Muscle layer of colon (tissue), 2 donors: ENCODE measurements around the gene WDR81.
"Not testable (repeated sequence)": the region's sequence is repeated elsewhere in the genome, so short reads cannot be mapped to it uniquely, and the experiment has no call there.

Experiments used
- H3K27ac ChIP-seq: one replicate; pipeline ENCODE4 v1.7.0; 2013; ENCODE audit warnings: low read depth, mild to moderate bottlenecking, low read length, moderate library complexity
- H3K27me3 ChIP-seq, 2 donors: one replicate each; pipeline ENCODE4 v1.7.0; 2013; ENCODE audit warnings: low read length in 2 of 2, mild to moderate bottlenecking in 2 of 2; ENCODE audit not compliant: insufficient read depth in 2 of 2, control insufficient read depth in 1 of 2
- H3K36me3 ChIP-seq: one replicate; pipeline ENCODE4 v1.7.0; 2013; ENCODE audit warnings: mild to moderate bottlenecking, low read length; ENCODE audit not compliant: insufficient read depth
- H3K4me1 ChIP-seq: one replicate; pipeline ENCODE4 v1.7.0; 2013; ENCODE audit warnings: mild to moderate bottlenecking, low read length; ENCODE audit not compliant: insufficient read depth
- H3K4me3 ChIP-seq, 2 donors: one replicate each; pipeline ENCODE4 v1.7.0; 2013; ENCODE audit warnings: low read length in 2 of 2, low read depth in 1 of 2, mild to moderate bottlenecking in 1 of 2, moderate library complexity in 1 of 2
- H3K9ac ChIP-seq: one replicate; pipeline ENCODE4 v1.7.0; 2013; ENCODE audit warnings: low read length
- H3K9me3 ChIP-seq: one replicate; pipeline ENCODE4 v1.7.0; 2013; ENCODE audit warnings: mild to moderate bottlenecking, low read length
- donor health status: abdominal sarcoma.
- donor health status: Adenocarcinoma of cecum.

Gene WDR81

DNA sequence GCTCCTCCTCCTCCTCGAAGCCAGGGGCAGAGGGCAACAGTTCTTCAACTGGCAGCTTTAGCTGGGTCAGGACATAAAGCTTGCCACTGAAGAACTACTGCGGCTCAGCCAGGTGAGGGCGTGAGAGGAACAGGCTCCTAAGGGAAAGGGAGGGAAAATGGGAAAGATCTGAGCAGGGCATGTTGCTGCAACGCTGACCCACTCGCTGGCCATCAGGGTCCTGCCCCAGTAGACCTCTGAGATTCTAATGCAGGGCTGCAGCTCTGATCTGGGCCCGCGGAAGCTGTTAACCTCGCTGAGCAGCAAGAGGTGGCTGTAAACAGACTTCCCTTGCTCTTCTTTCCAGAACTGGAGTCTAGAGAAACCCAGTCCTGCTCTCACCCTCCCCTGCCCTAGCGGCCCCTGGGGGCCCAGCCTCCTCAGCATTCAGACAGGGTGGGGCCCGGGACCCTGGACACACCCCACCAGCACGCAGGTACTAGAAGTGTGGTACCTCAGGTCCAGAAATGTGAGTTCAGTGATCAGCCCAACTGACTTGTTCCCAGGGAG is 10.6 kb upstream of the WDR81 start:
- Histone ChIP-seq H3K36me3 (peaks cover 20% of the 10 kb centered on the region), H3K27ac (peak overlapping the region; percentile 89), H3K4me3 (peak overlapping the region; percentile 66 to 95), H3K4me1 (peaks cover 33% of the 10 kb centered on the region), H3K27me3 (no peaks in the 10 kb centered on the region), H3K9me3 (no peaks in the 10 kb centered on the region), H3K9ac (peak overlapping the region; percentile 23)

DNA sequence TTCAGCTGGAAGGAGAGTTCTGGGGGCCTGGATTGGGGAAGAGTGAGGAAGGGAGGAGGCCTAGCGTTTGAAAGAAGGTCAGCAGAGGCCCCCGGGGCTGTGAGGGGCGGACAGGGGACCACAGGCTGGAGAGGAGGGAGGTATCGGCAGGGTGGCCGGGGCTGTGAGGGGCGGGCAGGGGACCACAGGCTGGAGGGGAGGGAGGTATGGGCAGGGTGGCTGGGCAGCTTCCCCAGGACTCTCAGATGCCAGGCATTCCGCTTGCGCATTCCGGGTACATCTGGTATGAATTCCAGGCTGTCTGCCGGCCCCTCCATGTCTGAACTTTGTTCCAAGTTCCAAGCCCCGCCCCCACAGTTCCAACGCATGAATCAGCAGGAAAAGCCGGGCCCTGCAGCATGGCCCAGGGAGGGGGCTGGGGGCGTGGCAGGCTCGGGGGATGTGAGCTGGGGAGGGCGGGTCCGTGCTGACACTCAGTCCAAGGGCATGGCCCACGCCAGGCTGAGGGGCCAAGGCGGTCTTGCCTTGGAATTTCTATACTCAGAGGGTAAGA is 10.0 kb upstream of the WDR81 start:
- peak overlapping the region; percentile 86 for H3K9ac ChIP-seq
- no peaks in the 10 kb centered on the region for H3K27me3 ChIP-seq
- peak overlapping the region; percentile 66 to 95 for H3K4me3 ChIP-seq
- H3K4me1 ChIP-seq, result peaks cover 33% of the 10 kb centered on the region
- H3K27ac ChIP-seq, result peak overlapping the region; percentile 96
- peaks cover 20% of the 10 kb centered on the region for H3K36me3 ChIP-seq
- H3K9me3 ChIP-seq, result no peaks in the 10 kb centered on the region

- H3K9ac ChIP-seq, result peak overlapping the region; percentile 86
- peaks cover 20% of the 10 kb centered on the region for H3K36me3 ChIP-seq
- H3K9me3 ChIP-seq, result no peaks in the 10 kb centered on the region
- H3K4me3 ChIP-seq, result peak overlapping the region; percentile 66 to 95
- H3K4me1 ChIP-seq, result peaks cover 33% of the 10 kb centered on the region
- peak overlapping the region; percentile 96 for H3K27ac ChIP-seq
- H3K27me3 ChIP-seq, result no peaks in the 10 kb centered on the region
These were observed 9.3 kb upstream of the WDR81 start for GRCh38 chr17:1714980-1715802.

DNA sequence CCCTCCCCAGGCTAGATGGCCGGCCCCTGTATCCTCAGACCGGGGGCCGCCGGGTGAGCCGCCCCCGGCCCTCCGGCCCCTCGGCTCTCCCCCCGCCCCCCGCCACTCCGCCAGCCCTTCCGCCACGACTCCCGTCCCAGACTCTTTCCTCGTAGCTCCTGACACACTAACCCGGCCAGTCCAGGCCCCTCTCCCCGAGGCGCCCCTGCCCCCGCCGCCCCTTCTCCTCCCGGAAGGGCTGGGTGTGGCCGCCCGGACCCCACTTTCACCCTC is 8.8 kb upstream of the WDR81 start:
- Histone ChIP-seq H3K27me3 (no peaks in the 10 kb centered on the region), H3K4me1 (peaks cover 33% of the 10 kb centered on the region), H3K27ac (peak overlapping the region; percentile 96), H3K36me3 (peaks cover 20% of the 10 kb centered on the region), H3K4me3 (peak overlapping the region; percentile 66 to 95), H3K9ac (peak overlapping the region; percentile 86), H3K9me3 (no peaks in the 10 kb centered on the region)

DNA sequence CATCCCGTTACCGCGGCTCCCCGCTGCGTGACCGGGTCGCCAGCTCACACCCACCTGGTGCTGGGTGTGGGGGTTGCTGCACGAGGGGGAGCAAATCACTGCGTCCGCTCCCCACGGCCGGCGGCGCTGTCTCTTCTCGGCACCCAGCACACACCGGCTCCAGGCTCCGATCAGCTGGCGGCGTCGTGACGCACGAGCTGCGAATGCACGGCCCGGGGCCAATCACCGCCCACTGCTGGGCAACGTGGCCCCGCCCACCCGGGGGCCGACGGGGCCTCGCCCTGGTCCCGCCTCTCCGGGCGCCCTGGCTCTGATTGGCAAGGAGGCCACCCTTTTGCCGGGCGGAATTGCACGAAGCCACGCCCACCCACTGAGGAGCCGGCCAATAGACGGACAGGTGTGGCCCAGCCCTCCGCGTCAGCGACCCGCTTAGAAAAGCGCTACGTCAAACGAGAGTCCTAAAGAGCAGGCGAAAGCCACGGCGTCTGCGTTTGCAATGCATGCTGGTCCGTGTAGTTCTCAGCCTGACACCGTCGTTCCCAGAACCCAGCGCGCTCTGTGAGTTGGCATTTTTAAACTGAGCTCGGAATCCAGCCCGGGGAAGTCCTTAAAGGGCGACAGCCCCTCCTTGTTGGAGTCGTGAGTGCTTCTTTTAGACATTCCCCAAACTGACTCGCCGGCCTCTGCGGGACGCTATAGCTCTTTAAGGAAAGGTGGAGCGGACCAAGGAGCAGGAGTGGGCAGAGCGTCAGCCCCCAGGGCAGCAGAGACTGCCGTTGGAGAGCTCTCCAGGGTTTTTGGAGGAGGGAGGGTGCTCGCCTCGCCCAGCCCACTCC is 8.2 kb upstream of the WDR81 start:
- peak overlapping the region; percentile 98 for H3K27ac ChIP-seq
- H3K4me1 ChIP-seq, result peaks cover 33% of the 10 kb centered on the region
- no peaks in the 10 kb centered on the region for H3K9me3 ChIP-seq
- peak overlapping the region; percentile 94 for H3K9ac ChIP-seq
- peaks cover 20% of the 10 kb centered on the region for H3K36me3 ChIP-seq
- peak overlapping the region; percentile 66 to 95 for H3K4me3 ChIP-seq
- no peaks in the 10 kb centered on the region for H3K27me3 ChIP-seq

GRCh38 chr17:1716912-1717695 is 7.4 kb upstream of the WDR81 start:
- no peaks in the 10 kb centered on the region for H3K27me3 ChIP-seq
- H3K9me3 ChIP-seq, result no peaks in the 10 kb centered on the region
- H3K36me3 ChIP-seq, result peaks cover 17% of the 10 kb centered on the region
- peak overlapping the region; percentile 94 for H3K9ac ChIP-seq
- H3K4me3 ChIP-seq, result peak overlapping the region; percentile 17 to 80
- H3K27ac ChIP-seq, result peak overlapping the region; percentile 98
- peaks cover 33% of the 10 kb centered on the region for H3K4me1 ChIP-seq

DNA sequence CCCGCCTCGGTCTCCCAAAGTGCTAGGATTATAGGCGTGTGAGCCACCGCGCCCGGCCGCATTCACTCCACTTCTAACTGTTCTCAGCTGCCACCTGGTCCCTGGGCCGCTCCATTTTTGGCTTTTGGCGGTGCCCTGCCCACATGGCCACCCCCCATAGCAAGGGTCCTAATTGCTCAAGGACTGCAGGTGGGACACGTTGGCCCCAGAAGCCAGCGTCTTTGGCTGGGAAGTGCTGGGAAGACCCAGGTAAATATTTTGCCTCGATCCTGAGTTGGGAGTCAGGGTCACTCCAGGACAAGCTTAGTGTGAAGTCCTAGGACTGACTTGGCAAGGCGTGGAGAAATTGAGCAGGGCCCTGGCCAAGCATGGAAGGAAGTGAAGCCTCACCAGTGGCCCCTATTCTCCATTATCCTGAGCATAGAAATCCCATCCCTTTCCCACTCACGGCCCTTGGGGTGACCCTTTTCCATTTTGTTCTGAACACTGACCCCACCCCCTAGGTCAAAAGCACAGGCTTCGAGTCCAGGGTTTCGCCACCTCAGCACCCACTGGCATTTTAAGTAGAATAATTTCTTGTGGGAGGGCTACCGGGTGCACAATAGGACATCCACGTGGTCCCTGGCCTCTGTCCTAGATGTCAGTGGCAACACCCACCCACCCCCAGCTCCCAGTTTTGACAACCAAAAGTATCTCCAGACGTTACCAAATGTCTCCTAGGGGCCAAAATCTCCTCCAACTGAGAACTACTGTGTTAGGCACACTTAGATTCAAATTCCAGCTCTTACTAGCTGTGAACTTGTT is 5.9 kb upstream of the WDR81 start:
- Histone ChIP-seq H3K4me3 (no peak overlapping the region), H3K27me3 (no peaks in the 10 kb centered on the region), H3K4me1 (peaks cover 27% of the 10 kb centered on the region), H3K9ac (no peak overlapping the region), H3K9me3 (no peaks in the 10 kb centered on the region), H3K27ac (peak overlapping the region; percentile 41), H3K36me3 (peaks cover 3% of the 10 kb centered on the region)

DNA sequence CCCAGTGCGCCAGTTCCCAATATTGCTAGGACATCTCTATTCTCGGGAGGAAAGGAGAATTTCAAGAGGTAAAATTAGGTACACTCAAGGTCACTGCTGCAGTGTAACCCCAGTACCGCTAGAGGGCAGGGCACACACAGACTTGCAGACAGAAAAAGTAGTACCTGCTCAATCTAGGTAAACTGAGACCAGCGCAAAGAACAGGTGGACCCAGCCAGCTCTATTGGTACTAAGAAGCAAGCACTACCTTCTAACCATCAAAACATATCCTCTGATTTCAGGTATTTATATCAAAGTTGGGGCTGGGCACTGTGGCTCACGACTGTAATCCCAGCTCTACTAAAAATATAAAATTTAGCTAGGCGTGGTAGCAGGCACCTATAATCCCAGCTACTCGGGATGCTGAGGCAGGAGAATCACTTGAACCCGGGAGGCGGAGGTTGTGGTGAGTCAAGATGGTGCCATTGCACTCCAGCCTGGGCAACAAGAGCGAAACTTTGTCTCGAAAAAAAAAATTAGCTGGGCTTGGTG is 3.6 kb upstream of the WDR81 start:
- H3K9me3 ChIP-seq, result no peaks in the 10 kb centered on the region
- no peak overlapping the region for H3K4me3 ChIP-seq
- H3K36me3 ChIP-seq, result no peaks in the 10 kb centered on the region
- no peaks in the 10 kb centered on the region for H3K27me3 ChIP-seq
- H3K27ac ChIP-seq, result no peak overlapping the region
- no peak overlapping the region for H3K9ac ChIP-seq
- peaks cover 28% of the 10 kb centered on the region for H3K4me1 ChIP-seq

GRCh38 chr17:1722022-1722421 is 2.5 kb upstream of the WDR81 start:
- H3K36me3 ChIP-seq, H3K9me3 ChIP-seq, H3K9ac ChIP-seq, H3K27me3 ChIP-seq, H3K4me3 ChIP-seq, H3K27ac ChIP-seq: not testable (repeated sequence)
- peaks cover 35% of the 10 kb centered on the region for H3K4me1 ChIP-seq

- no peaks in the 10 kb centered on the region for H3K9me3 ChIP-seq
- H3K27me3 ChIP-seq, result no peaks in the 10 kb centered on the region
- H3K36me3 ChIP-seq, result peaks cover 16% of the 10 kb centered on the region
- H3K4me3 ChIP-seq, result peak overlapping the region; percentile 68 to 96
- peaks cover 22% of the 10 kb centered on the region for H3K4me1 ChIP-seq
- H3K27ac ChIP-seq, result peak overlapping the region; percentile 35
- H3K9ac ChIP-seq, result no peak overlapping the region
These were observed 551 bp downstream of the WDR81 start for GRCh38 chr17:1724869-1725641.
